Neural crest cell (in vitro differentiated cells): ENCODE measurements around the gene MGMT. TPM values are rescaled to one million over a fixed set of nuclear protein-coding genes. Genes with fewer than 3 reads are reported as not detected.
A peak's percentile ranks its signal among the peaks of the same experiment; 100 is the strongest.

ENCODE experiments used
- DNase-seq: peaks from one replicate; pipeline ENCODE4 v3.0.0; 2021; ENCODE audit warnings: low read depth, mixed read lengths, low spot score
- H3K27ac Mint-ChIP-seq: one replicate; pipeline ENCODE4 v1.8.0; 2021; ENCODE audit warnings: mild to moderate bottlenecking, mixed read lengths; ENCODE audit not compliant: unreplicated experiment
- H3K27me3 Mint-ChIP-seq: 2 replicates; pipeline ENCODE4 v1.8.0; 2021; ENCODE audit warnings: low read depth, mild to moderate bottlenecking, mixed read lengths
- H3K36me3 Mint-ChIP-seq: 2 replicates; pipeline ENCODE4 v1.8.0; 2021; ENCODE audit warnings: low read depth, mild to moderate bottlenecking, mixed read lengths
- H3K4me1 Mint-ChIP-seq: 2 replicates; pipeline ENCODE4 v1.8.0; 2021; ENCODE audit warnings: mixed read lengths
- H3K4me3 Mint-ChIP-seq: one replicate; pipeline ENCODE4 v1.8.0; 2021; ENCODE audit warnings: mild to moderate bottlenecking, mixed read lengths
- H3K9me3 Mint-ChIP-seq: 2 replicates; pipeline ENCODE4 v1.8.0; 2021; ENCODE audit warnings: mixed read lengths
- total RNA-seq: library from RNA; stranded (reverse); gene quantifications from 2 replicates; pipeline ENCODE4 v1.2.1, GENCODE V29; 2021
- TF ChIP-seq, protein P1 (sequence below): fragments of 200-600 bp; sonication (generic); conservative IDR thresholded peaks from 2 replicates; pipeline ENCODE4 v1.5.0; 2021; ENCODE audit warnings: antibody characterized with exemption, mild to moderate bottlenecking

MGMT gene
- total RNA-seq, 1 donor from 2014 or later, result 15.8 TPM

DNA sequence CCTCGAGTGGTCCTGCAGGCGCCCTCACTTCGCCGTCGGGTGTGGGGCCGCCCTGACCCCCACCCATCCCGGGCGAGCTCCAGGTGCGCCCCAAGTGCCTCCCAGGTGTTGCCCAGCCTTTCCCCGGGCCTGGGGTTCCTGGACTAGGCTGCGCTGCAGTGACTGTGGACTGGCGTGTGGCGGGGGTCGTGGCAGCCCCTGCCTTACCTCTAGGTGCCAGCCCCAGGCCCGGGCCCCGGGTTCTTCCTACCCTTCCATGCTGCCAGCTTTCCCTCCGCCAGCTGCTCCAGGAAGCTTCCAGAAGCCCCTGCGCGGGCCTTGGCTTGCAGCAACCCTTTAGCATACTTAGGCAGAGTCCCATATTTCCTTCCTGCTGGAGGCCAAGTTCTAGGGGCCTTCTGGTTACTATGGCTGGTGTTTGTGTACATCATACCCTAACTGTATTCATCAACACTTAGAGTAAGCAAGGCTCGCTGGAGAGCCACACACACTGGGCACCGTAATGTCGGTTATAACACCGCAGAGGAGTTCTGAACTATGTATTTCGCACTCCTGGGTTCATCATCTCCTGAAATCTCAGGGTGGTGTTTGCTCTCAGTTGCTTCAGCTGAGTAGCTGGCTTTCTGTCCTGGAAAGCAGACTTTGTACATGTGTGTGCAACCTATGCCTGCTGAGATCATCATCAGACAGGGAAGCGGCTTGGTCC lies 471 bp downstream of the MGMT start:
- Mint-ChIP-seq H3K27me3 (no peaks in the 10 kb centered on the region), H3K4me1 (peaks cover 8% of the 10 kb centered on the region), H3K4me3 (peak overlapping the region; percentile 85), H3K9me3 (no peaks in the 10 kb centered on the region), H3K36me3 (peaks cover 3% of the 10 kb centered on the region), H3K27ac (no peak overlapping the region)
- DNase-seq, result no peak
- TF ChIP-seq, protein P1, sequence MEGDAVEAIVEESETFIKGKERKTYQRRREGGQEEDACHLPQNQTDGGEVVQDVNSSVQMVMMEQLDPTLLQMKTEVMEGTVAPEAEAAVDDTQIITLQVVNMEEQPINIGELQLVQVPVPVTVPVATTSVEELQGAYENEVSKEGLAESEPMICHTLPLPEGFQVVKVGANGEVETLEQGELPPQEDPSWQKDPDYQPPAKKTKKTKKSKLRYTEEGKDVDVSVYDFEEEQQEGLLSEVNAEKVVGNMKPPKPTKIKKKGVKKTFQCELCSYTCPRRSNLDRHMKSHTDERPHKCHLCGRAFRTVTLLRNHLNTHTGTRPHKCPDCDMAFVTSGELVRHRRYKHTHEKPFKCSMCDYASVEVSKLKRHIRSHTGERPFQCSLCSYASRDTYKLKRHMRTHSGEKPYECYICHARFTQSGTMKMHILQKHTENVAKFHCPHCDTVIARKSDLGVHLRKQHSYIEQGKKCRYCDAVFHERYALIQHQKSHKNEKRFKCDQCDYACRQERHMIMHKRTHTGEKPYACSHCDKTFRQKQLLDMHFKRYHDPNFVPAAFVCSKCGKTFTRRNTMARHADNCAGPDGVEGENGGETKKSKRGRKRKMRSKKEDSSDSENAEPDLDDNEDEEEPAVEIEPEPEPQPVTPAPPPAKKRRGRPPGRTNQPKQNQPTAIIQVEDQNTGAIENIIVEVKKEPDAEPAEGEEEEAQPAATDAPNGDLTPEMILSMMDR, result no peak

DNA sequence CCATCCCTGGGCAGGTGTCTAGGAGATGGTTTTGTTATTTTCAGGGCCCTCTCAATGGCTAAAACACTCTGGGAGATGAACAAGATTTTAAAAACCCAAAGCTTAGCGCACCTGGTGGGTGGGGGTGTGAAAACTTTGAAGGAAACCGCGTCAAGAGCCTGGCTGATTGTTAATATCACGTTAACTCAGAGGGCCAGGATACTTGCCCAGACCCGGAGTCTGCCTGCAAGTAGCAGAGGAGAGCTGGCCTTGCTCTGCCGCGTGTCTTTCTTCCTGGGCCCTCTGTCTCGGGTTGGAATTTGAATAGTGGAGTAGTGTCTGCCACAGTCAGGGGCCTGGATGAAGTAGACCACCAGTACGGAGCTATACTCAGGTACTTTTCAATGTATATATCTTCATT lies 1.1 kb downstream of the MGMT start:
- no peak for DNase-seq
- Mint-ChIP-seq H3K27me3 (no peaks in the 10 kb centered on the region), H3K36me3 (peaks cover 3% of the 10 kb centered on the region), H3K4me3 (no peak overlapping the region), H3K9me3 (no peaks in the 10 kb centered on the region), H3K27ac (no peak overlapping the region), H3K4me1 (peaks cover 8% of the 10 kb centered on the region)
- TF ChIP-seq, protein P1, result no peak

DNA sequence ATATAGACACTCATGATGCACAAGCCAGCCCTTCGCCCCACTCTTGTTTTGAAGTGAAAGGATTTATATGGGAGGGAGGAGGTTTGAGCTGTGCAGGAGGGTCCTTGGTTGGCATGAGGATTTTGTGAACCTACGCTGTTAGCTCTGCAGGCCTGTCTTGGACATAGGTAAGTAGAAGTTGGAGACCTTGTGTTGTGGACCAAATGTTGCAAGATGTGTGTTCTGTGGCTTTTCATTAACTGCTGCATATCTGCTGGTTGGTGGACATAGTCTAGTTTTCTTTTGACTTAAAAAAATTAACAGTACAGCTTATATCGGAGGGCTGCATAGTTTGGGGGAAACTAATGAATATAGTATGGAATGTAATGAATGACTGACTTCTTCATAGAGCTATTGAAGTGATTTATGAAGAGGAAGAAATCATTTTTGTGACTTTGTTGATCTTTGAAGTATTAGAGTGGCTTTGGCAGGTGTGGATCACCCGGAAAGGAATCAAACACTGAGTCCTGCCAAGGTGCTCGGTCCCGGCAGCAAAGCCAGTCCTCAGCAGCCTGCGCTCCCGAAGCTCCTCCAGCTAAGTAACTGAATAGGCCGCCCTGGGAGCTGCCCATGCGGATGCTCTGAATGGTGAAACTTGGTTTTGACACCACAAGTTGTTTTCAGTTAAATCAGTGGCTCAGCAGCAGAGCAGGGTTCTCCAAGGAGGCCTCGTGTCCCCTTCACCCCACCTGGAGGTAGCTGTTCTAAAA lies 3.2 kb downstream of the MGMT start:
- Mint-ChIP-seq H3K27ac (no peak overlapping the region), H3K4me1 (peaks cover 8% of the 10 kb centered on the region), H3K4me3 (peak overlapping the region; percentile 37), H3K36me3 (peaks cover 5% of the 10 kb centered on the region), H3K27me3 (no peaks in the 10 kb centered on the region), H3K9me3 (no peaks in the 10 kb centered on the region)
- TF ChIP-seq, protein P1, result no peak
- no peak for DNase-seq

DNA sequence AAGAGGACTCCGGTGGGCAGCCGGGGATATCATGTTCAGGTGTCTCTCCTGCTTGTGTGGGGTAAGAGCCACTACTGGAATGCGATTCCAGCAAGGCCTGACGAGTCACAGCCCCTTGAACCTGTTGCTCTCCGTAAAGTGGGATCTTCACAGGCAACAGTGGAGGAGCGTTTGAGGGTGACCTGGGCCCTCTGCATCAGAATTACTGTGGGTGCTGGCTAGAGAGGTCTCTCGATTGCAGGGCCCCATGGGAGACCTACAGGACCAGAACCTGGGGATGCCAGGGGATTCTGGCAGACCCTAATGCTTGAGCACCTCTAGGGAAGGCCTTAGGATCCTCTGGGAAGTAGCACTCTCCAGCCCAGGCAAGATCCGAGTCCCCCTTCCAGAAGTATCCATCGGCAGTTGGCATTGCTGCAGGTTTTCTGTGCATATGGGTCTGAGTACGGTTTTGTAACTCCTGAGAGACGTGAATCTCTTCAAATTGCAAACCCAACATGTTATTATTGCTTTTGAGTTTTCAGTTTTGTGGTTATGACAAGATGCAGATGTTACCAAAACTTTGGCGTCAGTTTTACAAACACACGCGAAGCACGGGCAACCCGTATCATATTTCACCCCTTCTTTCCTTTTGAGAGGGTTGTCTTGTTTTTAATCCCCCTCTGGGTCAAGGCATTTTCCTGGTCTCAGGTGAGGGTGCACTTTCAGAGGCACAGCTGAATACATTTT lies 4.6 kb downstream of the MGMT start:
- no peak overlapping the region for H3K4me3 Mint-ChIP-seq
- TF ChIP-seq, protein P1, result no peak
- peaks cover 5% of the 10 kb centered on the region for H3K36me3 Mint-ChIP-seq
- H3K27me3 Mint-ChIP-seq, result no peaks in the 10 kb centered on the region
- DNase-seq, result no peak
- H3K9me3 Mint-ChIP-seq, result no peaks in the 10 kb centered on the region
- H3K27ac Mint-ChIP-seq, result no peak overlapping the region
- H3K4me1 Mint-ChIP-seq, result peaks cover 8% of the 10 kb centered on the region

DNA sequence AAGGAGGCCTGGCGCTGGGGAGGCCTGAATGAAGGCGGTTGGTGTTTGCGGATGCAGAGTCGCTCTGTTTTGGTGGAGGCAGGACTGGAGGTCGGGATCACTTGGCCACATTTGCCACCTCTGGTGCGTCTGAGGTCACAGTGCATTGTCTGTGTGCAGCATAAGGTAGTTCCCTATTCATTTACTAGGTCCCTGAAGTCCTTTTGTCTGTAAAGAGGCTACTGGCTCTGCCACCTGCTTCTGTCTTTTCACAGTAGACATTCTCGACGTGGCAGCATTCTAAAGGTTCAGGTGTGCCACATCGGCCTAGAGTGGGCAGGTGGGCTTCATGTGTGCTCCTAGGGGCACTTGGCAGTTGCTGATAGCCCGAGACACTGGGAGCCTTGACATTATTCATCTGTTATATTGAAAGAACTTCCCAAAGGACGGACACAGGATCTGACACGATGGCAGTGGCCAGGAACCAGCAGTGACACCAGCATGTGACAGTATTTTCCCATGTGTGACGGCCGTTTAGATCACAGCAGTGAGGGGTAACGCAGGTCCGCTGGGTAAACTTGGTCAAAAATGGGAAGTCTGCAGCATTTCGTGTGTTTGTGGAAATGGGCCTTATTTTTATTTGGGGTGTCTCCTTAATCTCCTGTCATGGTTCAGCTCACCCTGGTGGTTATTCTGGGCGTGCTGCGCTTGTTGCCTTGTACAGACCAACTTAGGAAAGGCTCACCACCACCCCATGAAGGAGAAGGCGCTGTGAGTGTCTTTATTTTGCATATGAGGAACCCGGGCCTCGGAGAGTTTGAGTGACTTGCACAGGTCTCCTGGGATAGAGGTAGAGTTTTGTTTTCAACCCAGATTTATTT lies 5.9 kb downstream of the MGMT start:
- Mint-ChIP-seq H3K4me1 (peaks cover 4% of the 10 kb centered on the region), H3K4me3 (no peak overlapping the region), H3K36me3 (peaks cover 5% of the 10 kb centered on the region), H3K9me3 (no peaks in the 10 kb centered on the region), H3K27me3 (no peaks in the 10 kb centered on the region), H3K27ac (peak overlapping the region; percentile 50)
- TF ChIP-seq, protein P1, result no peak
- DNase-seq, result no peak
